GM12878 (cell line): Measurements from ENCODE around the gene ELAPOR1. TPM values are rescaled to one million over a fixed set of nuclear protein-coding genes. Genes with fewer than 3 reads are reported as not detected.

ENCODE experiments used
- ATAC-seq: fragments of 200-7000 bp; cut with Tn5 transposase; 3 replicates; pipeline ENCODE4 v1.9.1; 2020; ENCODE audit warnings: mild to moderate bottlenecking, moderate library complexity
- Bru-seq: library from RNA; stranded (reverse); fragments of 400-500 nt; gene quantifications from one replicate; lab custom pipeline; 2021; lab: Mats Ljungman, UMichigan
- BruChase-seq, 2 experiments: library from RNA; stranded (reverse); fragments of 400-500 nt; gene quantifications; one replicate each; lab custom pipeline; 2021; lab: Mats Ljungman, UMichigan
- BruUV-seq: library from RNA; stranded (reverse); fragments of 400-500 nt; replicated peaks from 2 replicates; lab custom pipeline; 2021; lab: Mats Ljungman, UMichigan
- CTCF ChIA-PET: fragments of 300-600 bp; sonication (Branson Sonifier 250); formaldehyde crosslinking; extraction: SDS; loops from one replicate; lab custom pipeline; 2021; ENCODE audit warnings: inconsistent platforms; lab: Yijun Ruan, JAX
- POLR2A ChIA-PET: fragments of 350-600 bp; formaldehyde crosslinking; extraction: SDS; loops from one replicate; lab custom pipeline; 2021; ENCODE audit warnings: inconsistent platforms; lab: Charles Lee
- RAD21 ChIA-PET: fragments of 300-600 bp; sonication (Branson Sonifier 250); formaldehyde crosslinking; loops from one replicate; lab custom pipeline; 2023; ENCODE audit warnings: antibody characterized with exemption; ENCODE audit not compliant: unreplicated experiment; lab: Charles Lee
- SMC1A ChIA-PET: fragments of 300-600 bp; sonication (Branson Sonifier 250); formaldehyde crosslinking; loops from one replicate; lab custom pipeline; 2023; ENCODE audit not compliant: unreplicated experiment, uncharacterized antibody; lab: Charles Lee
- DNase-seq: peaks from one replicate; pipeline ENCODE4 v3.0.0-alpha.2; 2011; ENCODE audit warnings: low read depth, low spot score
- FAIRE-seq: peaks from 3 replicates; lab custom pipeline; 2011; peaks lifted over from hg19 to GRCh38; lab: Jason Lieb, UNC
- H2AFZ ChIP-seq: 2 replicates; pipeline ENCODE4 v1.6.0; 2011; ENCODE audit warnings: low read depth, low read length, control low read depth; ENCODE audit not compliant: control insufficient read depth
- H3K27ac ChIP-seq: 2 replicates; pipeline ENCODE4 v1.5.1; 2011; ENCODE audit warnings: control low read depth; ENCODE audit not compliant: control insufficient read depth, insufficient read depth
- H3K27me3 ChIP-seq, 2 experiments: replicated peaks in 1 of 2; 2 replicates each; pipeline versions ENCODE4 v1.6.0 to v1.6.1; 2011; ENCODE audit warnings: low read length in 1 of 2; ENCODE audit not compliant: control insufficient read depth in 2 of 2, insufficient read depth in 2 of 2
- H3K36me3 ChIP-seq, 2 experiments: 2 replicates each; pipeline ENCODE4 v1.5.1; 2011; ENCODE audit warnings: low read length in 1 of 2; ENCODE audit not compliant: control insufficient read depth in 2 of 2, insufficient read depth in 2 of 2
- H3K4me1 ChIP-seq: 2 replicates; pipeline ENCODE4 v1.6.1; 2011; ENCODE audit warnings: mild to moderate bottlenecking, low read length, moderate library complexity, mixed read lengths; ENCODE audit not compliant: control insufficient read depth, insufficient read depth
- H3K4me2 ChIP-seq: 2 replicates; pipeline ENCODE4 v1.6.0; 2011; ENCODE audit warnings: control low read depth; ENCODE audit not compliant: control insufficient read depth, insufficient read depth
- H3K4me3 ChIP-seq: fragments of 200-600 bp; sonication (generic); 2 replicates; pipeline ENCODE4 v1.5.1; 2016
- H3K79me2 ChIP-seq: 2 replicates; pipeline ENCODE4 v1.6.0; 2011; ENCODE audit warnings: low read length; ENCODE audit not compliant: control insufficient read depth, insufficient read depth
- H3K9ac ChIP-seq: 2 replicates; pipeline ENCODE4 v1.8.0; 2011; ENCODE audit warnings: low read length, control low read depth, mixed read lengths; ENCODE audit not compliant: control insufficient read depth, insufficient read depth
- H3K9me3 ChIP-seq: replicated peaks from 3 replicates; pipeline ENCODE4 v1.5.1; 2011; ENCODE audit warnings: mild to moderate bottlenecking, low read length; ENCODE audit not compliant: control insufficient read depth, insufficient read depth
- H4K20me1 ChIP-seq: 2 replicates; pipeline ENCODE4 v1.6.0; 2011; ENCODE audit not compliant: control insufficient read depth, insufficient read depth
- BACH1 ChIP-seq: fragments of 450-650 bp; IDR thresholded peaks from 2 replicates; pipeline ENCODE4 v1.6.1; 2017; ENCODE audit warnings: mild to moderate bottlenecking, borderline replicate concordance
- BCL11A ChIP-seq: IDR thresholded peaks from 2 replicates; pipeline ENCODE4 v1.6.1; 2011; ENCODE audit warnings: low read depth, low read length
- BHLHE40 ChIP-seq, 2 experiments: fragments of 450-650 bp in 1 of 2; IDR thresholded peaks; 2 replicates each; pipeline ENCODE4 v1.6.1; 2011 to 2017; ENCODE audit warnings: low read depth in 2 of 2, borderline replicate concordance in 1 of 2, improper control_type of control experiment in 1 of 2, low read length in 1 of 2, mild to moderate bottlenecking in 1 of 2
- BMI1 ChIP-seq: fragments of 450-650 bp; IDR thresholded peaks from 2 replicates; pipeline ENCODE4 v1.6.1; 2016; ENCODE audit warnings: mild to moderate bottlenecking, moderate library complexity, borderline replicate concordance
- CHD1 ChIP-seq: IDR thresholded peaks from 2 replicates; pipeline ENCODE4 v1.6.1; 2012; ENCODE audit warnings: low read depth, low read length, improper control_type of control experiment
- DPF2 ChIP-seq: fragments of 450-650 bp; IDR thresholded peaks from 2 replicates; pipeline ENCODE4 v1.6.1; 2017; ENCODE audit warnings: mild to moderate bottlenecking
- EED ChIP-seq: sonication (generic); IDR thresholded peaks from 2 replicates; pipeline ENCODE4 v1.6.1; 2016; ENCODE audit warnings: antibody characterized with exemption, low read depth
- FOXM1 ChIP-seq: IDR thresholded peaks from 2 replicates; pipeline ENCODE4 v1.6.1; 2012; ENCODE audit warnings: low read depth, mild to moderate bottlenecking, inconsistent platforms, low read length, moderate library complexity
- GATAD2B ChIP-seq: fragments of 450-650 bp; conservative IDR thresholded peaks from 2 replicates; pipeline ENCODE4 v1.6.1; 2017; ENCODE audit warnings: low read depth, mild to moderate bottlenecking, moderate library complexity
- HDAC2 ChIP-seq: fragments of 200-600 bp; sonication (generic); IDR thresholded peaks from 2 replicates; pipeline ENCODE4 v1.6.1; 2017
- IKZF1 ChIP-seq: fragments of 450-650 bp; conservative IDR thresholded peaks from 2 replicates; pipeline ENCODE4 v1.6.1; 2017; ENCODE audit warnings: antibody characterized with exemption, mild to moderate bottlenecking
- LARP7 ChIP-seq: fragments of 450-650 bp; IDR thresholded peaks from 2 replicates; pipeline ENCODE4 v1.6.1; 2017; ENCODE audit warnings: mild to moderate bottlenecking
- NKRF ChIP-seq: fragments of 450-650 bp; conservative IDR thresholded peaks from 2 replicates; pipeline ENCODE4 v1.6.1; 2017; ENCODE audit warnings: mild to moderate bottlenecking, moderate library complexity
- NRF1 ChIP-seq: conservative IDR thresholded peaks from 2 replicates; pipeline ENCODE4 v1.6.1; 2011; ENCODE audit warnings: mild to moderate bottlenecking, low read depth, low read length, improper control_type of control experiment
- PKNOX1 ChIP-seq: fragments of 450-650 bp; IDR thresholded peaks from 2 replicates; pipeline ENCODE4 v1.6.1; 2016; ENCODE audit warnings: mild to moderate bottlenecking
- RB1 ChIP-seq: fragments of 450-650 bp; formaldehyde crosslinking; IDR thresholded peaks from 2 replicates; pipeline ENCODE4 v1.6.1; 2017; ENCODE audit warnings: mild to moderate bottlenecking, borderline replicate concordance
- WGBS: methylation state at CpG from one replicate; pipeline ENCODE4 v1.1.6; 2016; ENCODE audit warnings: low lambda C conversion rate; ENCODE audit not compliant: insufficient replicate concordance, insufficient coverage; ENCODE audit errors: missing lambda C conversion rate; 5-methylcytosine and 5-hydroxymethylcytosine counted together
- in situ Hi-C: fragments of 300-500 bp; cut with MboI; formaldehyde crosslinking; loops from 9 replicates; pipeline ENCODE4 v1.14.3; 2018; ENCODE audit warnings: mixed read lengths
- intact Hi-C: fragments of 100-400 bp; cut with micrococcal nuclease; formaldehyde crosslinking; loops from one replicate; pipeline ENCODE4 v1.14.2; 2022; ENCODE audit not compliant: unreplicated experiment
- long read RNA-seq, 2 experiments: library from polyadenylated mRNA; unstranded; transcript quantifications; one replicate each; pipeline ENCODE4 v2.0.0, GENCODE V29; 2019 to 2020
- polyA minus RNA-seq, 3 experiments: library from RNA; depleted of rRNA, polyadenylated mRNA; stranded (reverse); fragments of >200 nt; gene quantifications; 2 replicates each; pipeline ENCODE4 v1.2.3, GENCODE V29; 2011
- polyA plus RNA-seq, 11 experiments: library from polyadenylated mRNA; depleted of rRNA in 4 of 11; unstranded in 6 of 11; stranded (reverse) in 5 of 11; fragments of >200 nt; fragmentation: Nextera tagmentation in 4 of 11; fragmentation: Illumina TruSeq in 1 of 11; extraction: Ambion mirVana in 4 of 11; extraction: Trizol in 1 of 11; gene quantifications; 1 replicate in 1 of 11; 2 replicates in 10 of 11; pipeline versions ENCODE4 v1.2.1 to v1.2.3, GENCODE V29; 2011 to 2016; ENCODE audit warnings: inconsistent platforms in 2 of 11, missing spikeins in 2 of 11, low read depth in 1 of 11
- total RNA-seq, 4 experiments: library from RNA; depleted of rRNA in 3 of 4; stranded (reverse); fragments of >200 nt in 3 of 4; fragmentation: Illumina TruSeq in 1 of 4; extraction: Trizol in 1 of 4; gene quantifications; 2 replicates each; pipeline versions ENCODE4 v1.2.1 to v1.2.3, GENCODE V29; 2013 to 2021

ELAPOR1 gene
- total RNA-seq (2013; cell fraction: nucleolus; rRNA removed), result 0.56 and 1.3 TPM in 2 replicates
- total RNA-seq (2014; rRNA removed) (0.05 TPM in 1 of 2 replicates, not detected in the other), total RNA-seq (2014; rRNA removed; fragmentation: Illumina TruSeq; extraction: Trizol) (0.05 and 0.18 TPM in 2 replicates), total RNA-seq (2021) (0.21 TPM in 1 of 2 replicates, not detected in the other), polyA plus RNA-seq (2011; rRNA removed) (1.2 and 2.1 TPM in 2 replicates), polyA plus RNA-seq (2014; fragmentation: Illumina TruSeq; extraction: Trizol) (0.07 and 0.10 TPM in 2 replicates), polyA plus RNA-seq (2014; fragmentation: Nextera tagmentation; extraction: Ambion mirVana) (under 1 TPM; 0.04 to 0.24 TPM), polyA plus RNA-seq (2014; rRNA removed) (0.05 and 0.06 TPM in 2 replicates), polyA plus RNA-seq (2016; fragmentation: Nextera tagmentation; extraction: Ambion mirVana) (under 1 TPM in 1 of 2 experiments, not detected in 1; 0.47 TPM), polyA minus RNA-seq (2011; rRNA and poly(A)+ RNA removed) (2.7 and 3.7 TPM in 2 replicates), Bru-seq, nascent RNA (percentile 26 among the genes with signal in this experiment), BruChase-seq, experiment 1, labeled RNA remaining after a 6-hour chase (percentile 28 among the genes with signal in this experiment), BruChase-seq, experiment 2, labeled RNA remaining after a 2-hour chase (percentile 32 among the genes with signal in this experiment)
- not detected for polyA plus RNA-seq (2011; ENCODE audit: low read depth)
- 2.2 and 2.8 TPM in 2 replicates for polyA plus RNA-seq (2011; cell fraction: cytosol; rRNA removed)
- 4.0 and 5.8 TPM in 2 replicates for polyA plus RNA-seq (2011; cell fraction: nucleus; rRNA removed)
- 0.08 TPM in 1 of 2 replicates, not detected in the other for polyA plus RNA-seq (2012)
- 1.0 and 1.7 TPM in 2 replicates for polyA minus RNA-seq (2011; cell fraction: cytosol; rRNA and poly(A)+ RNA removed)
- 1.1 and 1.3 TPM in 2 replicates for polyA minus RNA-seq (2011; cell fraction: nucleus; rRNA and poly(A)+ RNA removed)
- long read RNA-seq, experiment 1, result 0 reads
- long read RNA-seq, experiment 2, partial matches to known transcripts, result 0 of 1 reads
- long read RNA-seq, experiment 2, other reads (novel, unspliced or antisense), result 1 of 1 reads

- Histone ChIP-seq H3K27ac (no peak within 1 kb of the TSS), H3K36me3 (no peaks in the 10 kb centered on the region), H3K4me1 (peaks cover 15% of the 10 kb centered on the region), H3K79me2 (no peaks in the 10 kb centered on the region), H2AFZ (peak within 1 kb of the TSS; percentile 83), H3K9ac (no peak within 1 kb of the TSS), H3K4me3 (peak within 1 kb of the TSS; percentile 64), H4K20me1 (no peaks in the 10 kb centered on the region), H3K27me3 (peaks cover 8 to 11% of the 10 kb centered on the region in 2 experiments), H3K4me2 (peak within 1 kb of the TSS; percentile 86), H3K9me3 (no peaks in the 10 kb centered on the region)
- ATAC-seq (peak; percentile 63), FAIRE-seq (no peak), DNase-seq (no peak)
- ChIA-PET SMC1A (interaction anchor here (0.9 to 4.6 kb wide), 3 partner anchors 22 to 285 kb away, joined by 3 to 33 read pairs (median 6); no protein-coding TSS in a partner anchor), POLR2A (interaction anchor here (3.7 kb wide), 1 partner anchor 14 kb away, joined by 25 read pairs; no protein-coding TSS in a partner anchor), CTCF (interaction anchor here (0.6 to 8.3 kb wide), 15 partner anchors 8 to 285 kb away, joined by 3 to 57 read pairs (median 7); partner anchors contain the start of gene TMEM167B), RAD21 (interaction anchor here (0.9 to 2.6 kb wide), 4 partner anchors 23 to 152 kb away, joined by 3 to 7 read pairs (median 5); partner anchors contain the start of genes TMEM167B and WDR47)
- in situ Hi-C loops (no loop called here), intact Hi-C loops (loop anchor here (2.0 to 10.0 kb wide), 5 partner anchors 49 to 281 kb away; partner anchors contain the start of genes CLCC1, SORT1 and WDR47)
- 4% methylated on average over 53 of the region's 56 CpGs for WGBS
- BruUV-seq, result no TSS peak
- TF ChIP-seq RB1 (0 out of 2 replicates have a peak, but pooled peaks have one; percentile 36), HDAC2 (0 out of 2 replicates have a peak, but pooled peaks have one; percentile 69), BCL11A (no peak), GATAD2B (0 out of 2 replicates have a peak, but pooled peaks have one; percentile 35), BHLHE40 (IDR thresholded peaks at IDR 0.05; ENCODE audit: borderline replicate concordance in 1 of 2, low read depth in 2 of 2, low read length in 1 of 2) (peak in 1 of 2 experiments; percentile 49; a peak in 2 of 4 replicates), FOXM1 (no peak), IKZF1 (peak; percentile 25; the same call in 1 of the 2 replicates), PKNOX1 (0 out of 2 replicates have a peak, but pooled peaks have one; percentile 46), BACH1 (0 out of 2 replicates have a peak, but pooled peaks have one; percentile 41), DPF2 (peak; percentile 52; the same call in 1 of the 2 replicates), LARP7 (peak; percentile 73; the same call in 1 of the 2 replicates), BMI1 (peak; percentile 63; the same call in 1 of the 2 replicates), EED (no peak), NKRF (0 out of 2 replicates have a peak, but pooled peaks have one; percentile 26), CHD1 (no peak), NRF1 (no peak)
- TF ChIP-seq, all 136 proteins: peak for 11
Observed at GRCh38 chr1:109113590-109114341, at the start of gene ELAPOR1. ELAPOR1 (plus strand) TSS chr1:109114115; CDS start chr1:109114184, 69 bp downstream.
